Aorta (tissue), 5 donors: ENCODE measurements around the gene TRIM28. TPM values are rescaled to one million over a fixed set of nuclear protein-coding genes. Genes with fewer than 3 reads are reported as not detected.
A peak's percentile ranks its signal among the peaks of the same experiment; 100 is the strongest.

Experiments
- ATAC-seq: fragments of 200-7000 bp; cut with Tn5 transposase; one replicate; pipeline ENCODE4 v1.9.1; 2022; ENCODE audit warnings: moderate library complexity; ENCODE audit not compliant: low FRiP score
- DNase-seq, 2 donors: peaks; one replicate each; pipeline ENCODE4 v3.0.0-alpha.2; 2020
- H3K27ac ChIP-seq, 2 donors: one replicate each; pipeline ENCODE4 v1.5.1; 2013; ENCODE audit warnings: low read length in 2 of 2, mild to moderate bottlenecking in 2 of 2, moderate library complexity in 2 of 2, control low read depth in 1 of 2, inconsistent platforms in 1 of 2, low read depth in 1 of 2
- H3K27me3 ChIP-seq, 2 donors: one replicate each; pipeline ENCODE4 v1.6.1; 2013; ENCODE audit warnings: control low read depth in 1 of 2, low read length in 1 of 2, mild to moderate bottlenecking in 1 of 2, moderate library complexity in 1 of 2; ENCODE audit not compliant: insufficient read depth in 2 of 2, control insufficient read depth in 1 of 2
- H3K36me3 ChIP-seq, 2 donors: one replicate each; pipeline ENCODE4 v1.6.1; 2013; ENCODE audit warnings: control low read depth in 1 of 2, low read length in 1 of 2, mild to moderate bottlenecking in 1 of 2; ENCODE audit not compliant: insufficient read depth in 2 of 2, control insufficient read depth in 1 of 2
- H3K4me1 ChIP-seq, 2 donors: one replicate each; pipeline ENCODE4 v1.6.1; 2013; ENCODE audit warnings: low read length in 2 of 2, control low read depth in 1 of 2, mild to moderate bottlenecking in 1 of 2, moderate library complexity in 1 of 2; ENCODE audit not compliant: insufficient read depth in 2 of 2, control insufficient read depth in 1 of 2
- H3K4me3 ChIP-seq, 2 donors: one replicate each; pipeline ENCODE4 v1.5.1; 2013; ENCODE audit warnings: low read length in 2 of 2, control low read depth in 1 of 2, mild to moderate bottlenecking in 1 of 2
- H3K9me3 ChIP-seq: one replicate; pipeline ENCODE4 v1.6.1; 2013; ENCODE audit warnings: mild to moderate bottlenecking, low read length; ENCODE audit not compliant: control insufficient read depth
- WGBS, 2 donors: extraction: QIAGEN DNeasy Blood & Tissue Kit; methylation state at CpG; one replicate each; pipeline ENCODE4 v1.1.7; 2013; 5-methylcytosine and 5-hydroxymethylcytosine counted together
- intact Hi-C, 2 donors: fragments of 100-400 bp; cut with DNase I; formaldehyde crosslinking; loops; one replicate each; pipeline versions ENCODE4 v1.14.2 to v1.15.0; 2022
- polyA plus RNA-seq, 2 donors: library from polyadenylated mRNA; stranded (reverse); fragments of 200-250 nt; gene quantifications; one replicate each; pipeline ENCODE4 v1.2.3, GENCODE V29; 2013
- total RNA-seq, 2 donors: library from RNA; stranded (reverse); fragmentation: NEBNext Ultra II Directional; extraction: Animal tissue kit (Norgen Biotek cat#: 25700); gene quantifications; one replicate each; pipeline ENCODE4 v1.2.1, GENCODE V29; 2021
- donor health status: healthy with polysubstance abuse.
- donor health status: Bipolar disorder and iron deficiency.
- donor health status: DM: no; HTN: no; CAD: no.
- donor health status: DM: no; HTN: no; CAD: no.
- donor health status: DM: yes; HTN: yes; CAD: no.

Gene TRIM28
- total and polyA plus RNA-seq, 4 donors = 76.5 to 210 (median 173) TPM

DNA sequence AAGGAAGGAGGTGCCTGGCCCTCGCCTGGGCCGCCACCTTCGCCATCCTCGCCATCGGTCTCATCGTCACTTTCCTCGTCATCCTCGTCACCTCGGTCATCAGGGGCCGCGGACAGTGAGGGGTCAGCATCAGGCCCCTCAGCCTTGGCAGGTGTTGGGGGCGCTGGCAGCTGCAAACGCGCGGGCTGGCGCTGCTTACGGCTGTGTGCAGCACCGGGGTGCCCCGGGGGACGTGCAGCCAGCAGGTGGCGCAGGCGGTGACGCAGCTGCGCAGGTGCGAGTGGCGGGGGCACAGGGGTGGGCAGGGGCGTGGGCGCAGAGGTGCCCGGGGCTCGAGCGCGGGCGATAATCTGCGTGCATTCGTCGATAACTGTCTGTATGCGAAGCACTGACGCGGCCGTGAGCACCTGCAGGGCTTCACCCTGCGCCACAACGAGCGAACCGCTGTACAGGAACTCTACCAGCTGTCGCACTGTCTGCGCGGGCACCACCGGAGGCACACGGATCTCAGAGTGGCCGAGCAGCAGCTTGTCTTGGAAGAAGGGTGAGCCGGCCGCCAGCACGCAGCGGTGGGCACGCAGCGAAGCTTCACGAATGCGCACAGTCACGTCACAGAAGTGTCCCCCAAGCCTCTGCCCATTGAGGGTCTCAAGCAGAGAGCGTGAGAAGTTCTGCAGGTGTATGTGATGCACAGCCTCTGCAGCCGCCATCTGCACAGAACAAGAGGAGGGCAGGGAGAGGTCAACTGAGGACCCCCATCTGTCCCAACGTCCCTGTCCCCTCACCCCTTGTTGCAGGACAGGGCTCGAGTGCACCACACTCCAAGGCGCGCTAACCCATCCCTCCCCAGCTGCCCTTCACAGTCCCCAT lies 26.7 kb upstream of the TRIM28 start:
- no peak overlapping the region for H3K4me3 ChIP-seq
- 88 to 90% methylated on average over 65 of the region's 65 CpGs for WGBS, 2 donors
- no peaks in the 10 kb centered on the region for H3K4me1 ChIP-seq
- no peaks in the 10 kb centered on the region for H3K9me3 ChIP-seq
- H3K27me3 ChIP-seq = no peaks in the 10 kb centered on the region
- ATAC-seq (no peak), DNase-seq (no peak)
- no peak overlapping the region for H3K27ac ChIP-seq
- intact Hi-C loops = no loop called here
- H3K36me3 ChIP-seq = peaks cover 0 to 4% of the 10 kb centered on the region in 2 donors

DNA sequence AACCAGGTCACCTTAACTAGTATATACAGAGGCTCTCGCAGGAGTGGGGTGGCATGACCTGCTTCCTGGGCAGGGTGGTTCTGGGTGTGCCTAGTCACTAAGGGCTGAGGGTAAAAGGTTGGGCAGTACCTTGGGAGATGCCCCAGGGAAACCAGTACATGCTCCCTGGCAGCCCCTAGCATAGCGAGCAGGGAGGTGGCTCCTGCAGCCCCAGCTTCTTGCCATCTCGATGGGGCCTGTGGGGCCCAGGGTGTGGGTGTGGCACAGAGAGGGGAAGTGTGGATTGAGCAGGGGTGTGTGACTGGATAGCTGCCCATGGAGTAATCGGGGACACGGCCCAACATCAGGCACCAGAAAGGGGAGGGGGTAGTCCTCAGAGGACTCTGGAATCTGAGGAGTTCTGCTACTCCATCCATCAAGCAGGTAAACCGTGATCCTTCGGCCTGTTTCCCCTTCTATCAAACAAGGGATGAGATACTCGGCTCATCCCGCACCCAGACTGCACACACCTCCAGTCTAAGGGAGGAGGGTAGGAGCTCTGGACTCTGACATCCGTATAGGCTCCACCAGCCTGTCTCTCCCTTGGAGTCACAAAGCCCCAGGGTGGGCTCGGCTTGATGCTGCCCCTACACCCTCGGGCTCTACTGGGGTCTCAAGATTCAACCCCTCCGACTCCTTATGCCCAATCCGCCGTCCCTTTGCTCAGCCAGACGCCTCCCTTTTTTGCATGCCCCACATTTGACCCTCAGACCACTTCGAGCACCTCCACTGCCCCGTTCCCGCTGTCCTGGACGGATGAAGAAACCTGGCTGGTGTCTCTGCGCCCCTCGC lies 25.4 kb upstream of the TRIM28 start:
- Histone ChIP-seq H3K4me3 (peak overlapping the region; percentile 40 to 50), H3K27ac (peak overlapping the region; percentile 30 to 83), H3K4me1 (no peaks in the 10 kb centered on the region), H3K9me3 (no peaks in the 10 kb centered on the region), H3K36me3 (peaks cover 0 to 4% of the 10 kb centered on the region in 2 donors), H3K27me3 (no peaks in the 10 kb centered on the region)
- WGBS, 2 donors = 10 to 12% methylated on average over 22 of the region's 22 CpGs
- ATAC-seq (no peak), DNase-seq (no peak)
- intact Hi-C loops = loop anchor here in 1 of 2 donors (1.0 kb wide), 1 partner anchor 19 kb away; no protein-coding TSS in a partner anchor

DNA sequence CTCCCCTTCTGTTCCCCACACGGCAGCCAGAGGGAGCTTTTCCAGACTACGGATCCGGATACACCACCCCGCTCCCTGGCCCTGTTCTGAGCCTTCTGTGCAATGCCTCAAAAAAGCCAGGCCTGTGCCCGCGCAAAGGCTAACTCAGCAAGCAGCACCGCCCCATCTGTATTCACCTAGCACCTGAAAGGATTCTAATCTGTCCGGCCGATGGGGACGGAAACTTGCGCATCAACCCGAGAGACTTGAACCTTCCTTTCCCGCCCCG lies 24.8 kb upstream of the TRIM28 start:
- H3K9me3 ChIP-seq = no peaks in the 10 kb centered on the region
- intact Hi-C loops = loop anchor here in 1 of 2 donors (1.0 kb wide), 1 partner anchor 20 kb away; no protein-coding TSS in a partner anchor
- H3K27me3 ChIP-seq = no peaks in the 10 kb centered on the region
- peaks cover 0 to 4% of the 10 kb centered on the region in 2 donors for H3K36me3 ChIP-seq
- ATAC-seq = peak; percentile 78
- DNase-seq = peak in 1 of 2 donors; percentile 82
- 0 to 1% methylated on average over 14 of the region's 14 CpGs for WGBS, 2 donors
- peak overlapping the region; percentile 40 to 50 for H3K4me3 ChIP-seq
- no peaks in the 10 kb centered on the region for H3K4me1 ChIP-seq
- H3K27ac ChIP-seq = peak overlapping the region; percentile 30 to 83

DNA sequence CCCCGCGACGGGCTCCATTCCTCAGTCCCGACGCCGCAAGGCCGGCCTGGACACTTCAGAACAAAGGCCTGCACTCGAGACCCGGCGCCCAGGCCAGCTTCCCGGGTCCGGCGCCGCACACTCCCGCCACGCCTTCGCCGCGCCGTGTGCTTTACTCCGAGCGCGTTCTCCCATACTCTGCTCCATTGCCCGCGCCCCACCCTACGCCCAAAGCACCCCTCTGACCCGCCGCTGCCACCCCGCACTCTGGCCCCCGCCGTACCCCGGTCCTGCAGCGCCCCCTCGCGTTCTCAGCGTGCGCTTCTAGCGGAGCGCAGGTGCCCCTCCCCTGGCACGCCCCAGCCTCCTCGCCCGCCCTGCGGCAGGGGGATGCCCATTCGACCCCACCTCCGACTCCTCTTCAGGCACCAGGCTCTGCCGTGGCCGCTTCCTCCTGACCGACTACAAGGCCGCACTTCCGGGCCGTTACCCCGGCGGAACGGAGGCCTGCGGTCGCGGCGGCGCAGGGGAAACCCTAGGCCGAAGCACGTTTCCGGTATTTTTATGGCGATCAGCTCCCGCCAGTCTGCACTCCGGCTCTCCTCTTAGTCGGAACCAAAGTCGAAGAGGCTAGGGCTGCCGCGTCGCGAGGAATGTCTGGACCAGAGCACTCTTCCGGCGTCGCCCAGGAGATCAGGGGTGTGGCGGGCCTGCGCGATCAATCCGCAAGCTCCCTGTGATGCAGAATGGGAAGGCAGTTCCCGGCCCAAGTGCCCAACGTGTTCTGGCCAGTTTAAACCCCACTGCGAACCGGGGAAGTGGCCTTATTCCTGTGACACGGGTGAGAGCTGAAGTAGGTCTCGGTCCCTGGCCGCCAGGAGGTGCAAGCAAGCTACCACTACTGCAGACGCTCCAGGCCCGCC lies 24.3 kb upstream of the TRIM28 start, which contains the start of gene ZBTB45:
TSS of gene ZBTB45 (minus strand) at position 456 of the 902 bp plus-strand sequence. CDS start 2,137 bp downstream, outside the sequence.
- Histone ChIP-seq H3K4me1 (no peaks in the 10 kb centered on the region), H3K27me3 (no peaks in the 10 kb centered on the region), H3K27ac (peak within 1 kb of the TSS; percentile 30 to 83), H3K9me3 (no peaks in the 10 kb centered on the region), H3K4me3 (peak within 1 kb of the TSS; percentile 40 to 50), H3K36me3 (peaks cover 0 to 4% of the 10 kb centered on the region in 2 donors)
- intact Hi-C loops = loop anchor here in 1 of 2 donors (1.0 kb wide), 1 partner anchor 20 kb away; no protein-coding TSS in a partner anchor
- DNase-seq (peak; percentile 95 to 96), ATAC-seq (peak; percentile 95)
- 0% methylated on average over 82 to 87 of the region's 87 CpGs for WGBS, 2 donors

- 7 to 10% methylated on average over 7 of the region's 7 CpGs for WGBS, 2 donors
- Histone ChIP-seq H3K9me3 (no peaks in the 10 kb centered on the region), H3K4me1 (no peaks in the 10 kb centered on the region), H3K36me3 (peaks cover 0 to 4% of the 10 kb centered on the region in 2 donors), H3K4me3 (peak overlapping the region; percentile 12 to 16), H3K27me3 (no peaks in the 10 kb centered on the region), H3K27ac (peak overlapping the region; percentile 3 to 83)
- intact Hi-C loops = no loop called here
- DNase-seq (no peak), ATAC-seq (no peak)
These were observed 23.6 kb upstream of the TRIM28 start for GRCh38 chr19:58520257-58520599.

DNA sequence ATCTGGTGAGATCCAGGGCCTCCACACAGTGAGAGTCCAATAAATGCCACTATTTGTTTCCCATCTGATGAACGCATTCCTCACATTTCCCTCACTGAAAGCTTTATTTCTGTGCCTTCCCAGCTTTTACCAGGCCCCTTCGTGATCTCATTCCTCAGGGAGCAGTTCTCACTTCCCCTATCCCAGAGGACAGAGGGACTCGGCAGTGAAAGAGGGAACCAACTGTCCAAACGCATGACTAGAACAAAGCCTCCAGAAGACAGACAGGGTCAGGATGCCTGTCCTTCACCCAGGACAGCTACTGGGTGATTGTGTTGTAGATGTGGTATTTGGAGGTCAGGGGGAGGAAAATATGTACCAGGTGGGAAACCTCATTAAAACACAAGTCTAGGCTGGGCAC lies 22.2 kb upstream of the TRIM28 start:
- H3K4me1 ChIP-seq = no peaks in the 10 kb centered on the region
- H3K4me3 ChIP-seq = no peak overlapping the region
- ATAC-seq (no peak), DNase-seq (no peak)
- H3K27me3 ChIP-seq = no peaks in the 10 kb centered on the region
- H3K36me3 ChIP-seq = peaks cover 0 to 4% of the 10 kb centered on the region in 2 donors
- 27 to 45% methylated on average over 4 of the region's 4 CpGs for WGBS, 2 donors
- intact Hi-C loops = no loop called here
- H3K27ac ChIP-seq = no peak overlapping the region
- H3K9me3 ChIP-seq = no peaks in the 10 kb centered on the region

- Histone ChIP-seq H3K4me1 (no peaks in the 10 kb centered on the region), H3K36me3 (no peaks in the 10 kb centered on the region), H3K4me3 (no peak overlapping the region), H3K9me3 (no peaks in the 10 kb centered on the region), H3K27ac (no peak overlapping the region), H3K27me3 (no peaks in the 10 kb centered on the region)
- intact Hi-C loops = no loop called here
- 74 to 78% methylated on average over 3 of the region's 3 CpGs for WGBS, 2 donors
- peak in 1 of 2 donors; percentile 13 for DNase-seq
- no peak for ATAC-seq
These were observed 21.2 kb upstream of the TRIM28 start for GRCh38 chr19:58522709-58523108.

DNA sequence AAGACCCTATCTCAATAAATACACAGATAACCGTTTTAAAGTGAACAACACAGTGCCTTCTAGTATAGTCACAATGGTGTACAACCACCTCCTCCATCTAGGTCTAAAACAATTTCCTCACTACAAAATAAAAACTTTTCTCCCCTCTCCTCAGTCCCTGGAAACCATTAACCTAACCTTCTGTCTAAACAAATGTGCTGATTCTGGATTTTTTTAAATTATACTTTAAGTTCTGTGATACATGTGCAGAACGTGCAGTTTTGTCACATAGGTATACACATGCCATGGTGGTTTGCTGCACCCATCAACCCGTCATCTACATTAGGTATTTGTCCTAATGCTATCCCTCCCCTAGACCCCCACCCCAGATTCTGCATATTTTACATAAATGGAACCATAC lies 14.5 kb upstream of the TRIM28 start:
- no peaks in the 10 kb centered on the region for H3K27me3 ChIP-seq
- ATAC-seq (no peak), DNase-seq (no peak)
- no peak overlapping the region for H3K4me3 ChIP-seq
- no peaks in the 10 kb centered on the region for H3K4me1 ChIP-seq
- H3K9me3 ChIP-seq = no peaks in the 10 kb centered on the region
- intact Hi-C loops = no loop called here
- 71 to 74% methylated on average over 3 of the region's 3 CpGs for WGBS, 2 donors
- no peaks in the 10 kb centered on the region for H3K36me3 ChIP-seq
- H3K27ac ChIP-seq = no peak overlapping the region
